ENCODE data around the gene CCDC17. TPM values are rescaled to one million over a fixed set of nuclear protein-coding genes. Genes with fewer than 3 reads are reported as not detected.

Gene CCDC17
- total RNA-seq, 4 donors from 2014 or later: 1.2 to 4.7 (median 1.6) TPM

GRCh38 chr1:45584351-45585109 lies 39.3 kb downstream of the CCDC17 start:
- H3K9me3 ChIP-seq: no peaks in the 10 kb centered on the region
- H3K36me3 ChIP-seq: no peaks in the 10 kb centered on the region
- no peak for TF ChIP-seq POLR2AphosphoS5 (IDR thresholded peaks at IDR 0.05)
- no peaks in the 10 kb centered on the region for H3K27me3 ChIP-seq
- H3K4me3 ChIP-seq: peak overlapping the region; percentile 83 to 89
- peak; percentile 72 for ATAC-seq
- H3K27ac ChIP-seq: peak overlapping the region; percentile 83 to 95 (median 93)
- H3K4me1 ChIP-seq: peaks cover 0 to 41% (median 13%) of the 10 kb centered on the region in 3 donors
- 0% methylated on average over 3 to 13 of the region's 59 CpGs for WGBS, 2 donors (ENCODE audit: low coverage in 1 of 2)

GRCh38 chr1:45583666-45584350 lies 40.0 kb downstream of the CCDC17 start, which contains the start of gene NASP:
Gene NASP (plus strand): TSS chr1:45584041. CDS start chr1:45584147, 106 bp downstream.
- WGBS, 2 donors (ENCODE audit: low coverage in 1 of 2): 0% methylated on average over 5 of the region's 41 CpGs; no CpG with 5 or more reads in 1 of the 2 donors
- peak within 1 kb of the TSS; percentile 83 to 95 (median 93) for H3K27ac ChIP-seq
- no peaks in the 10 kb centered on the region for H3K36me3 ChIP-seq
- TF ChIP-seq CTCF (IDR thresholded peaks at IDR 0.05) (no peak), POLR2A (IDR thresholded peaks at IDR 0.05) (peak; percentile 70 to 87), POLR2AphosphoS5 (IDR thresholded peaks at IDR 0.05) (peak; percentile 93), EP300 (IDR thresholded peaks at IDR 0.05) (no peak)
- peaks cover 0 to 37% (median 13%) of the 10 kb centered on the region in 3 donors for H3K4me1 ChIP-seq
- H3K4me3 ChIP-seq: peak within 1 kb of the TSS; percentile 83 to 89
- no peaks in the 10 kb centered on the region for H3K27me3 ChIP-seq
- ATAC-seq: peak; percentile 85
- H3K9me3 ChIP-seq: no peaks in the 10 kb centered on the region

GRCh38 chr1:45583264-45583665 lies 40.6 kb downstream of the CCDC17 start:
- Histone ChIP-seq H3K27me3 (no peaks in the 10 kb centered on the region), H3K36me3 (no peaks in the 10 kb centered on the region), H3K4me1 (peaks cover 0 to 37% (median 13%) of the 10 kb centered on the region in 3 donors), H3K27ac (peak overlapping the region; percentile 83 to 95 (median 93)), H3K4me3 (peak overlapping the region; percentile 83 to 89), H3K9me3 (no peaks in the 10 kb centered on the region)
- no peak for TF ChIP-seq POLR2A (IDR thresholded peaks at IDR 0.05)
- TF ChIP-seq EP300 (IDR thresholded peaks at IDR 0.05): no peak
- no peak for TF ChIP-seq CTCF (IDR thresholded peaks at IDR 0.05)
- no peak for TF ChIP-seq POLR2AphosphoS5 (IDR thresholded peaks at IDR 0.05)
- WGBS, 2 donors (ENCODE audit: low coverage in 1 of 2): 0% methylated on average over 10 of the region's 19 CpGs; no CpG with 5 or more reads in 1 of the 2 donors
- peak; percentile 95 for ATAC-seq

GRCh38 chr1:45574105-45574626 lies 49.7 kb downstream of the CCDC17 start:
- ATAC-seq: no peak
- Histone ChIP-seq H3K9me3 (no peaks in the 10 kb centered on the region), H3K27ac (no peak overlapping the region), H3K36me3 (peaks cover 0 to 8% of the 10 kb centered on the region in 2 donors), H3K27me3 (no peaks in the 10 kb centered on the region), H3K4me1 (peaks cover 0 to 7% (median 0%) of the 10 kb centered on the region in 3 donors), H3K4me3 (no peak overlapping the region)
- TF ChIP-seq EP300 (IDR thresholded peaks at IDR 0.05) (no peak), POLR2AphosphoS5 (IDR thresholded peaks at IDR 0.05) (no peak), CTCF (IDR thresholded peaks at IDR 0.05) (no peak)
- WGBS, 2 donors (ENCODE audit: low coverage in 1 of 2): 88 to 91% methylated on average over 5 to 6 of the region's 7 CpGs

GRCh38 chr1:45573231-45573804 lies 50.5 kb downstream of the CCDC17 start:
- WGBS, 2 donors (ENCODE audit: low coverage in 1 of 2): 30% methylated on average over 2 of the region's 3 CpGs; no CpG with 5 or more reads in 1 of the 2 donors
- ATAC-seq: no peak

More at GRCh38 chr1:45573231-45573804, 50.5 kb downstream of the CCDC17 start:
- peaks cover 0 to 17% of the 10 kb centered on the region in 2 donors for H3K36me3 ChIP-seq
- TF ChIP-seq POLR2AphosphoS5 (IDR thresholded peaks at IDR 0.05): no peak
- TF ChIP-seq EP300 (IDR thresholded peaks at IDR 0.05): no peak
- no peak for TF ChIP-seq CTCF (IDR thresholded peaks at IDR 0.05)
- TF ChIP-seq POLR2A (IDR thresholded peaks at IDR 0.05): no peak
- peaks cover 0 to 7% (median 0%) of the 10 kb centered on the region in 3 donors for H3K4me1 ChIP-seq
- H3K9me3 ChIP-seq: no peaks in the 10 kb centered on the region
- H3K4me3 ChIP-seq: no peak overlapping the region
- H3K27me3 ChIP-seq: no peaks in the 10 kb centered on the region
- no peak overlapping the region for H3K27ac ChIP-seq

Data from gastroesophageal sphincter (tissue), 4 donors.